NCI-H128 (cell line): ENCODE results near the gene NSMCE1.
"Not testable (repeated sequence)": the region's sequence is repeated elsewhere in the genome, so short reads cannot be mapped to it uniquely, and the experiment has no call there.

Experiments used
- DNase-seq: peaks from one replicate; lab custom pipeline; 2025; ENCODE audit not compliant: unreplicated experiment; lab: John Stamatoyannopoulos, UW

The NSMCE1 gene

DNA sequence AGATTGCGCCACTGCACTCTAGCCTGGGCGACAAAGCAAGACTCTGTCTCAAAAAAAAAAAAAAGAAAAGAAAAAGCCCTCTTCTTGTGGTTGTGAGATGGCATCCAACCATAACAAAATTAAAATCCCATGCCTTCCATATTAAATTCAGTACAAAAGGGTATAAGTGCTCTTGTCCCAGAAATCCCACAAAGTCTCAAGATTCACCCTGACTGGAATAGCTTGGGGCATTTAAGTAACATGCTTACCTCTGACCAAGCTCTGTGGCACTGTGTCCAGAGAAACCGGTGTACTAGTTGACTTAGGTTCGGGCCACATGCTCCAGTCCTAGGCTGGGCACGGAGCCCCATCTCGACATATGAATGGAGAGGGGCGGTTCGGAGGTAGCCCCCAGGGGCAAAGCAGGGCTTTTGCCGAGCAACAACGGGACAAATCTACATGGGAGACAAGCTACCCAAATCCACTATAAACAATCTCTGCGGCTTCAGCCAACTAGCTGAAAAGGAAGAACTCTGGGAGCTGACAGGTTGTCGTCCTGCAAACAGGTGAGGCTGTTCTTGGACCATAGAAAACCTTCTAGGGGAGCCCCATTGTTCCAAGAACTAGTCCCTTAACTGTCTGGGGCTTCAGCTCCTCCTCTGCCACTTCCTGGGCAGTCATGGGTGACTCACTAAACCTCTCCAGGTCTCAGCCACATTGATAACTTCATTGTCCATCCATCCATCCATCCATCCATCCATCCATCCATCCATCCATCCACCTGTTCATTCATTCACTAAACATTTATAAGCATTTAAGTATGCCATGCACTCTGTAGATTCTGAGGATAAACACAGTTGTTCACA lies 34.9 kb upstream of the NSMCE1 start:
- no peak for DNase-seq

DNA sequence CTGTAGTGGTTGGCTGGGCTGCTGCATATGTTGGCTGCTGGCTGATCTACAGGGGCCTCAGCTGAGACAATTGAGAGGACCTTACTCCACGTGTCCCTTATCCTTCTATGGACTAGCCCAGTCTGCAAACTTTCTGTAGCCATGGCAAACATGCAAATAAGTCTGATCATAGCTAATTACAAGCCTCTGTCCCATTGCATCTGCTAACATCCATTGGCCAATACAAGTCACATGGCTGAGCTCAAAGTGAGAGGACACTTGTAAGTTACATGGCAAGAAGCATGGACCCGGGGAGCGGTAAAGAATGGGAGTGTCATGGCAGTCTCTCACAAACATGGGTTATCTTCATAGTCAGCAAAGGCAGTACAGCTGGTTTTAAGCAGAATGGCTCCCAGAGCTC lies 33.6 kb upstream of the NSMCE1 start:
- no peak for DNase-seq

DNA sequence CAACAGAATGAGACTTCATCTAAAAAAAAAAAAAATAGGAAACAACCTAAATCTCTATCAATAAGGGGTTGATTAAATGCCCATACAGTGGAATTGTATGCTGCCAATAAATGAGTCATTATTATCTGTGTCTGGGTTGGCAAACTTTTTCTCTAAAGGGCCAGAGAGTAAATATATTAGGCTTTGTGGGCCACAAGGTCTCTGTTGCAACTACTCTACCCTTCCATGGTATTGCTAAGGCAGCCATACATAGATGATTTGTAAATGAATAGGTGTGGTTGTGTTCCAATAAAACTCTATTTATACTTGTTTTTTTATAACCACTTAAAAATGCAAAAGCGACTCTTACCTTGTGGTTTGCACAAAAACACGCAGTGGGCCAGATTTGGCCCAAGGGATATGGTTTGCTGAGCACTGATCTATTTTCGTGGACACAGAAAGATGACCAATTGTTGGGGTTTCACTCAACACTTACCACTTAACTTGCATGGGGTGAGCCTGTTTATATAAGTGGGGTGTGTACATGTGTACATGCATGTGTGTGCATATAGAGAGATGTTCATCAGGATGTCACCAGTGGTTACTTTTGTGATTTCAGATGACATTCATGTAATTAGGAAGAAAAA lies 32.8 kb upstream of the NSMCE1 start:
- no peak for DNase-seq

DNA sequence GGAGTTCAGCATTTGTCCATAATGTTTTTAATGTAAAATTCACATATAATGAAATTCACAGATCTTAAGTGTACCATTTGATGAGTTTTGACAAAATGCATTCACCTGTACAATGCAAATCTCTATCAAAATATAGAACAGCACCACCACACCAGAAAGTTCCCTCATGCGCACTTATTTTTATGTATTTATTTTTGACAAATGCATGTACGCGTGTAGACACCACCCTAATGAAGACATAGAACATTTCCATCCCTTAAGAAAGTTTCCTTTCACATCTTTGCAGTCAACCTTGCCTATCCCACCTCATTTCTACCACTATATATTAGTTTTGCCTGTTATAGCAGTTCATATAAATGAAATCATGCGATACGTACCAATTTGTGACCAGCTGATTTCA lies 29.6 kb upstream of the NSMCE1 start:
- DNase-seq: no peak

DNA sequence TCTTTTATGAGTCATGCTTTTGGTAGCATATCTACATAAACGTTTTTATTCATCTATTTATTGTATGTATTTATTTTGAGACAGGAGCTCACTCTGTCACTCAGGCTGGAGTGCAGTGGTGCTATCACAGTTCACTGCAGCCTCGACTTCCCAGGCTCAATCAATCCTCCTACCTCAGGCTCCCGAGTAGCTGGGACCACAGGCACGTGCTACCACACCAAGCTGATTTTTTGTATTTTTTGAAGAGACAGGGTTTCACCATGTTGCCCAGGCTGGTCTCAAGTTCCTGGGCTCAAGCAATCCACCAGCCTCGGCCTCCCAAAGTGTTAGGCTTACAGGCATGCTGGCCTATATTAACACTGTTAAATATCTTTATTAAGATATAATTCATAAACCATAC lies 24.8 kb upstream of the NSMCE1 start:
- DNase-seq: no peak

DNA sequence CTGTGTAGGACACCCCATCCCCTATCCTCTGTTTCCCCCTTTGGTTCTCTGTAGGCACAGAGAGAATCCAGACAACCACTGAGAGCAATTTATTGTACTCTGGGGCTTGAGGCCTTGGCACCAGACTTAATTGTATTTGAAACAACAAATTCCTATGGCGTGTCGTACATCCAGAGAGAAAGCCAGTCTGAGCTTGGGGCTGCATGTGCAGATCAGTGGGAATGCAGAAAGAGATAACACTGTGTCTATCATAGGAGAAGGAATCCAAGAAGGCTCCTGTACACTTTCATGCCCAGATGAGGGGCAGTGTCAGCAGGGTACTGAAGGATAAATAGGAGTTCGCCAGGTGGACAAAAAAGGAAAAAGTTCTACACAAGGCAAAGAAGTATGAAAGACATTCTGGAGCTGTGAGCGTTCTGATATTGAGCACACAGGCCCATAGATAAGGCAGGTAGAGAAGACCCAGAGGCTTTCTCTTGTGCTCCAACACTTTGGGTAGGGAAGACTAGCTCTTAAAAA lies 23.2 kb upstream of the NSMCE1 start:
- no peak for DNase-seq

DNA sequence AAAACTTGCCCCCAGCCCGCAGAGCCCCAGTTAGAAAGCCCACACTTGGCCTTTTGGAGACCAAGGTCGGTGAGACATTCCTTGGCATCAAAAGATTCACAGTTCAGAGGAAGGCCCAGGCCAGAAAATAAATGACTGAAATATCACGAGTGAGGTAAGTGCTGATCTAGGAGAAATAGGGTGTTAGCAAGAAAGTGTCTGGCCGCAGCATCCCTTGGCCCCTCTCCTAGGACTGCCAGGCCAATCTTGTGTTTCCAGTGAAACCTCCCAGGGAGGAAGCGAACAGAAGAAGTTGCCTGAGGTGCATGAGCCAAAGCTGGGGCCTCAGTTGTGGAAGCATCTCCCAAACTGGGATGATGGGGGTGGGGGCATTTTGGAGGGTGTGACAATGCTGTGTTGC lies 22.5 kb upstream of the NSMCE1 start:
- DNase-seq: no peak

DNA sequence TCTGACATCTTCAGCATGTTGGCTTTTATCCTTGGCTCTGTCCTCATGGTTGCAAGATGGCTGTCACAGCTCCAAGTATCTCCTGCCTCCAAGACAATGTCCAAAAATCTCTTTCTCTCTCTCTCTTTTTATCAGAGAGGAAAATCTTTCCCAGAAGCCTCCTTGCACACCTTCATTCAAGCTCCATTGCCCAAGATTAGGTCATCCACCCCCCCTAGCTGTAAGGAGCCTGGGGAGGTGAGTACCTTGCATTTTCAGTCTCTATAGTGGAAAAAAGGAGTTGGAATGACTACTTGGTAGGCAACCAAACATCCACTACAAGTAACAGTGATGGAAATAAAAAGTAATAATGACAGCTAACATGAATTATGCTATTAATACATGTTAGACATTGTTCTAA lies 22.0 kb upstream of the NSMCE1 start:
- no peak for DNase-seq

DNA sequence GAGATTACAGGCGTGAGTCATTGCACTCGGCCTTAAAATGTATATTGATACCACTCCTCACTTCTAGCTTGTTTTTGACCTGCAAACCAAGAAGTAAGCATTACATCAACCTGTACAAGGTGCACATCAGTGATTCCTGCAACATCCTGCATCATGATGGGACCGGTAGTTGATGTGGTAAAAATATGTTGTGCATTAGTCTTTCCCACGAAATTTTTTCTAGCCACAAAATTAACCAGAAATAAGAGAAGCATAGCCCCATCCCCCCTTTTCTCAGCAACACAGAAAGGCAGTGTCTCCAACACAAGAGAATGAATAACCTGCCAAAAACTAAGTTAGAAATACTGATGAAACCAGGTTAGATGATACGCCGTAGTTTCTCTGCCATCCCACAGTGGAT lies 21.1 kb upstream of the NSMCE1 start:
- no peak for DNase-seq

DNA sequence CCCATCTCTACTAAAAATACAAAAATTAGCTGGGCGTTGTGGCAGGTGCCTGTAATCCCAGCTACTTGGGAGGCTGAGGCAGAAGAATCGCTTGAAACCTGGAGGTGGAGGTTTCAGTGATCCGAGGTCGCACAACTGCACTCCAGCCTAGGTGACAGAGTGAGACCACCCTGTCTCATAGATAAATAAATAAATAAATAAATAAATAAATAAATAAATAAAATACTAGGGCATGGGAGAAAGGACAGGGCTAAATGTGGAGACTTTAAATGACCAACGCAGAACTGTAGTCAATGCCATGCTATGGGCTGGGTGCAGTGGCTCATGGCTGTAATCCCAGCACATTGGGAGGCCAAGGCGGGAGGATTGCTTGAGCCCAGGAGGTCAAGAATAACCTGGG lies 19.7 kb upstream of the NSMCE1 start:
- not testable (repeated sequence) for DNase-seq

DNA sequence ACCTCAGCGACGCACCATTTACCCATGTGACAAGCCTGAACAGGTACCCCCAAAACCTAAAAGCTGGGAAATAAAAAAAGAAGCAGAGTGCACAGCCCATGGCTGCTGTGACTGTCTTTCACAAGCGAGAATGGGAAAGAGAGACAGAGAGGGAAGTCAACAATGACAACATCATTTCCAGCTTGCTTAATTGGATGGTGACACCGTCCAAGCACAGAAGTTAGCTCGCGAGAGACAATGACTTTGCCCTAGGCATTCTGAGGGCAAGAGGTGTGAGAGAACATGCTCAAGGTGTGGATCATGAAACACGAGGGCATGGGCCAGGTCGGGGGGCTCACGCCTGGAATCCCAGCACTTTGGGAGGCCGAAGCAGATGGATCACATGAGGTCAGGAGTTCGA lies 19.3 kb upstream of the NSMCE1 start:
- DNase-seq: no peak

DNA sequence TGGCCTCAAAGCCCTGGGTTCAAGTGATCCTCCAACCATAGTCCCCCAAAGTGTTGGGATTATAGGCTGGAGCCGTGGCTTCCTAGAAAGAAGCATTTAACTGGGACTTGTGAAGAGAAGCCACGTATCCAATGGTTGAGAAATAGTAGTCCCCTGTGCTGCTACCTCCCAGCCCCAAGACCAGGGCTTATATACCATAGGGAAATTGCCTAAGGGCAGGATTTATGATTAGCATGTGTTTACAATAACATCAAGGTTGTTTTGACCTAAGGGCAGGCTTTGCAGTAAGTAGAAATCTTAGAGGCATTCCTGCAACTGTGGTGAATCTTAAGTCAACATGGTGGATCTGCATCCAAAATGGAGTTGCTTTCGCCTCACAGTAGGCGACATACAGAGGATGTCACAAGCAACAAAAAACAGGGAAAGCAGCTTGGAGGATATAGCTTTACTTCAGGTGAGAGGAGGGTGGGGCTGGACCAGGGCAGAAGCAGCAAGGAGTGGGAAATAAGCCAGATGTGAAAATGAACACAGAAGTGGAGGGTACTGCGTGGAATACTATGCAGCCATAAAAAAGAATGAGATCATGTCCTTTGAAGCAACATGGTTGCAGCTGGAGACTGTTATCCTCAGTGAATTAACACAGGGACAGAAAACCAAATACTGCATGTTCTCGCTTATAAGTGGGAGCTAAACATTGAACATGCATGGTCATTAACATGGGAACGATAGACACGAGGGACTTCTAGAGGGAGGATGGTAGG lies 18.7 kb upstream of the NSMCE1 start:
- no peak for DNase-seq

DNA sequence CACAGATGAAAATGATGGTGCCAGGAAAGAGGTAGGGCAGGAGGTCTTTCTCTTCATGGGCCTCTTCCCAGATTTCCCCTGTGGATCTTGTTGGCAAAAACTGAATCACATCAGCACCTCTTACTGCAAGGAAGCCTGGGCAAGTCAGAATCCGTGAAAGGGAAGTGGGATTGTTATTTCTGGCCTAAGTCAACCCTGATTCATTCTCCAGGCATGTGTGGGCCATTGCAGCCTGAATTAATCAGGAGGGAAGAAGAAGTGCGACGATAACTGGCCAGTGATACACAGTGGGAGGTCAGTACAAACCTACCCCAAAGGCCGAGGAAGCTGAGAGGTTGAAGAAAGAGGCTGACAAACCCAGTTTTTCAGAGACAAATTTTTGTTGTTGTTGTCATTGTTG lies 17.9 kb upstream of the NSMCE1 start:
- no peak for DNase-seq

DNA sequence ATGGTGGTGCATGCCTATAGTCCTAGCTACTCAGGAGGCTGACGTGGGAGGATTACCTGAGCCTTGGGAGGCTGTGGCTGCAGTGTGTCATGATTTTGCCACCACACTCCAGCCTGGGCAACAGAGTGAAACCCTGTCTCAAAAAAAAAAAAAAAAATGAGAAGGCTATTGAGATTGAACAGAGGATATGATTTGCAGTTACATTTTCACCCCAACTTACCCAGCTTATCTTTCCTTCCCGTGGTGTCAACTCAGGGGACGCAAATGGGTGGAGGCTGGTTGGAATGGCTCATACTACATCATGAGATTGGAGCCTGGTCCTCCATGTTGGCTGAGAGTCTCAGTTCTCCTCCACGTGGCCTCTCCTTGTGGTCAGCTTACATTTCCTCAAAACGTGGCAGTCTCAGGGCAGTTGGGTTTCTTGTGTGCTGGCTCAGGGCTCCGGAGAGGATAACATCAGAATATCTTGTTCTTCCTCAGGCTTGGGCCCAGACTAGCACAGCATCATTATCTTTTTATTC lies 17.2 kb upstream of the NSMCE1 start:
- DNase-seq: no peak

DNA sequence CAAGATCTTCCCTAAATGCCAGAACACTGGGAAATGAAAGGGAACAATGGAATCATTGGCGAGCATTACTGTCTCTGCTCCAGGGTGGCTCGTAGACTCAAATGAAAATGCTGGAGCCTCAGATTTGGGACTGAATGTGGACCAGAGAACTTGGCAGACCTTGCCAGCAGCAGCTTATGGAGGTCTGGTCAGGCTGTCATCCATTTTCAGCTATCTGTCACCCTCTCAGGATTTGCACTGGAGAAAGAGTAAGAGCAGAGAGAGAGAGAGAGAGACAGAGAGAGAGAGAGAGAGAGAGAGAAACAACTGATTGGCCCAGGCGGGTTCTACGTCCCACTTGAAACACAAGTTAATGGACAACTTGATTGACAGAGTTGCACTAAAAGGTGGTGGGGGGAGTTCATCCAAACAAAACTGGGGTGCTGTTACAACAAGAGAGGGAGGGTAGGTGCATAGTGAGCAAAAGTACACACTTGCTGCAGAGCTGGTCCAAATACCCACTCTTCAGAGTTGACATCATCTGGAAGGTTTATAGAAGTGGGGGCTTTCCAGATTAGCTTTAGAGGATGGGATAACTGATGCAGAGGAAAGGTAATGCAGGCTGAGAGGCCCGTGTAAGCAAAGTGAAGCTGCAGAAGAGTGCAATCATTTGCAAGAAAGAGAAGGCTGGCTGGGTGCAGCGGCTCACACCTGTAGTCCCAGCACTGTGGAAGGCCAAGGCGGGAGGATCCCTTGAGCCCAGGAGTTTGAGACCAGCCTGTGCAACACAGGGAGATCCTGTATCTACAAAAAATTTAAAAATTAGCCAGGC lies 16.5 kb upstream of the NSMCE1 start:
- no peak for DNase-seq

DNA sequence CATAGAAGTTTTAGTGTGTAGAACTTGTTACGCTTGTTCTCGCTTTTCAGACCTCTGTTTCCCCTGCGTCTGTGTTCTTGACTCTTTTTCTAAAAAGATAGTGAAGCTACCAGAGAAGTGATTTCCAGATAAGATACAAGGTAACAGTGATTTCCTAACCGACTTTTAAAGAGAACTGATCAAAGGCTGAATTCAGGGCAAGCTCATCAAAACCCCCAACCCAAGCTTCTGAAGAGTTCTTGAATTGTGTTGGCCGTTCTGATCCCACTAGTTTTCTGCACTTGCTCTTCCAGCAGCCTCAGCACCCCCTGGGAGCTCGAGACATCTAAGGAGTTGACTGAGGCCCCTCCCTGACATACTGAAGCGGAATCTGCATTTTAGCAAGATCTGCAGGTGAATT lies 12.7 kb upstream of the NSMCE1 start:
- no peak for DNase-seq

DNA sequence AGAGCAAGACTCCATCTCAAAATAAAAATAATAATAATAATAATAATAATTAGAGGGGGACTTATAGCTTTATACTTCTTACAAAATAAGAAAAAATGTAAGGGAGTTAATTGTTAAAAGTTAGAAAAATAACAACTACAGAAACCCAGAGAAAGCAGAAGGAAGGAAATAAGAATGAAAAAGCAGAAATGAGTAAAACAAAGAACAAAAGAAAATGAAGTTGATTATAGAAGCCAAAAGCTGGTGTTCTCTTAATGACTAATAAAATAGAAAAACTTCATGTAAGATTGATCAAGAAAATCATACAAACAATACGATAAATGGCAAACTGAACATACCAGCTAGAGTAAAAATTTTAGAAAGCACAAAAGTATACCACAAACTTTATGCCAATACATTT lies 6.8 kb upstream of the NSMCE1 start:
- DNase-seq: no peak

DNA sequence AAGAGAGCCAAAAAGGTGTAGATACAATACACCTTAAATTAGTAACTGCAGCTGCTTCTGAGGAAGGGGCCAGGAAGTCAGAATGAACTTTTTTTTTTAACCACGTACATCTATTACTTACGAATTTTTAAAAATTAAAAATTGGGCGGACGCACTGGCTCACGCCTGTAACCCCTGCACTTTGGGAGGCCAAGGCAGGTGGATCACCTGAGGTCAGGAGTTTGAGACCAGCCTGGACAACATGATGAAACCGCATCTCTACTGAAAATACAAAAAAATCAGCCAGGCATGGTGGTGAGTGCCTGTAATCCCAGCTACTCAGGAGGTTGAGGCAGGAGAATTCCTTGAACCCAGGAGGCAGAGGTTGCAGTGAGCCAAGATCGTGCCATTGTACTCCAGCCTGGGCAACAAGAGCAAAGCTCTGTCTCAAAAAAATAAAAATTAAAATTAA lies 5.9 kb upstream of the NSMCE1 start:
- DNase-seq: not testable (repeated sequence)

DNA sequence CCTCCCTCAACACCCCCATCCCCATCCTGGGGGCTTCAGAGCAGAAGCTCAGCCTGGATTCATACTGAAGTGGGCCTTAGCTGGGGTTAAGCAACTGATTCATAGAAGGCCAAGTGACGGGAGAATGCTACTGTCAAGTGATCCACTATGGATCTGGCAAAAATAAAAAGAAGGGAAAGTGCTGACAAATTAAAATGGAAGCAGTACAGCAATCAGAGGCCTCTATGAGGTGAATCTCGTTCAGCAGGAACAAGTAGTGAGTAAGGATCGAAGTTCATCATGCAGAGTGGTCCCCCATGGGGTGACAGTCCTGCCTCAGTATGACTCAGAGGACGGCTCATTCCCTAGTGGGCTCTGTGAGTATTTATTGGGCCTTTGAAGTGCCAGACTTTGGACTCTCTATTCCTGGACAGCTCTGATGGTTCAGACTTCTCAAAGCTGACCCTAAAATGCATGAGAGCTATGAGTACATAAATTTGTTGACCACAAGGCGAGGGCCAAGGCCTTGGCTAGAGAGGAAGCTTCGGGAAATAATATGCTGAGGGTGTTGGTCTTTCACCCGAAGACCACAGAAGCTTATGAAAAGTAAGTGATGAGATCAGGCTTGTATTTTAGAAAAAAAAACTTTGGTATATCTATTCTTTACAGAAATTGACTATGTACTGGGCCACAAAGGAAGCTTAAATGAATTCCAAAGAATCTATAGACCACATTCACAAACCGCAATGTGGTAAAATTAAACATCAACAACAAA lies 5.3 kb upstream of the NSMCE1 start:
- no peak for DNase-seq

DNA sequence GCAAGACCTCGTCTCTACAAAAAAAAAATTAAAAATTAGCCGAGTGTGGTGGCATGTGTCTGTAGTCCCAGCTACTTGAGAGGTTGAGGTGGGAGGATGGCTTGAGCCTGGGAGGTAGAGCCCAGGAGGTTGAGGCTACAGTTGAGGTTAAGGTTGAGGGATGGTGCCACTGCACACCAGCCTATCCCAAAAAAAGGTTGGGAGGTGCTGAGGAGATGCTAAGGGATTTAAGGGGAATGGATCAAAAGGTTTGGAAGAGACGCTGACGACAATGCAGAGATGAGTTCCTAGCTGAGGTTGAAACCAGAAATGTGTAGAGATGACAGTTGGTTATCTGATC lies 4.7 kb upstream of the NSMCE1 start:
- no peak for DNase-seq
